WTC11 (cell line): Measurements from ENCODE around the gene SEMA3C. TPM values are rescaled to one million over a fixed set of nuclear protein-coding genes. Genes with fewer than 3 reads are reported as not detected.

Experiments used
- ATAC-seq: fragments of 200-7000 bp; cut with Tn5 transposase; 2 replicates; pipeline ENCODE4 v1.10.0; 2021; ENCODE audit warnings: mild to moderate bottlenecking, moderate library complexity
- CTCF ChIA-PET: fragments of 300-600 bp; sonication (Branson Sonifier 250); formaldehyde crosslinking; loops from one replicate; lab custom pipeline; 2021; ENCODE audit warnings: antibody characterized with exemption; lab: Charles Lee
- POLR2A ChIA-PET: fragments of 350-600 bp; sonication (Branson Sonifier 250); formaldehyde crosslinking; loops from one replicate; lab custom pipeline; 2021; ENCODE audit warnings: antibody characterized with exemption; lab: Charles Lee
- DNase-seq: peaks from one replicate; pipeline ENCODE4 v3.0.0; 2021; ENCODE audit warnings: low spot score
- H3K27ac Mint-ChIP-seq: 2 replicates; pipeline ENCODE4 v1.8.0; 2021; ENCODE audit warnings: mixed read lengths
- H3K27me3 Mint-ChIP-seq: 2 replicates; pipeline ENCODE4 v1.8.0; 2021; ENCODE audit warnings: low read depth, mild to moderate bottlenecking, moderate library complexity, mixed read lengths
- H3K36me3 Mint-ChIP-seq: 2 replicates; pipeline ENCODE4 v1.8.0; 2021; ENCODE audit warnings: mixed read lengths
- H3K4me1 Mint-ChIP-seq: 2 replicates; pipeline ENCODE4 v1.8.0; 2022; ENCODE audit warnings: mixed read lengths
- H3K4me3 Mint-ChIP-seq: 2 replicates; pipeline ENCODE4 v1.8.0; 2021; ENCODE audit warnings: mild to moderate bottlenecking, moderate library complexity, mixed read lengths
- H3K9me3 Mint-ChIP-seq: 2 replicates; pipeline ENCODE4 v1.8.0; 2021; ENCODE audit warnings: mixed read lengths
- ATF1 ChIP-seq: sonication (generic); formaldehyde crosslinking; IDR thresholded peaks from 2 replicates; pipeline ENCODE4 v1.8.1; 2023; ENCODE audit warnings: mild to moderate bottlenecking, moderate library complexity, missing genetic modification reagents
- CREB1 ChIP-seq: sonication (generic); formaldehyde crosslinking; IDR thresholded peaks from 2 replicates; pipeline ENCODE4 v1.8.0; 2023; ENCODE audit warnings: mild to moderate bottlenecking, missing genetic modification reagents
- JAZF1 ChIP-seq: fragments of 250-450 bp; sonication (Bioruptor Pico); IDR thresholded peaks from 2 replicates; pipeline ENCODE4 v1.9.0; 2021; ENCODE audit warnings: moderate library complexity, mild to moderate bottlenecking, inconsistent platforms
- JUN ChIP-seq: sonication (generic); formaldehyde crosslinking; IDR thresholded peaks from 2 replicates; pipeline ENCODE4 v1.8.0; 2023; ENCODE audit warnings: mild to moderate bottlenecking, missing genetic modification reagents
- KAT7 ChIP-seq: sonication (generic); formaldehyde crosslinking; IDR thresholded peaks from 2 replicates; pipeline ENCODE4 v1.8.1; 2023; ENCODE audit warnings: missing genetic modification reagents, mild to moderate bottlenecking, borderline replicate concordance
- NFATC4 ChIP-seq: fragments of 250-450 bp; sonication (Bioruptor Pico); IDR thresholded peaks from 2 replicates; pipeline ENCODE4 v1.9.0; 2021; ENCODE audit warnings: mild to moderate bottlenecking
- NFE2L1 ChIP-seq: sonication (generic); formaldehyde crosslinking; IDR thresholded peaks from 2 replicates; pipeline ENCODE4 v1.8.1; 2023; ENCODE audit warnings: missing genetic modification reagents
- PREB ChIP-seq: sonication (generic); formaldehyde crosslinking; IDR thresholded peaks from 2 replicates; pipeline ENCODE4 v1.8.1; 2022; ENCODE audit warnings: mild to moderate bottlenecking, missing genetic modification reagents, moderate library complexity, borderline replicate concordance
- RORB ChIP-seq: fragments of 250-450 bp; sonication (Bioruptor Pico); IDR thresholded peaks from 2 replicates; pipeline ENCODE4 v1.9.0; 2021; ENCODE audit warnings: mild to moderate bottlenecking
- SMAD3 ChIP-seq: sonication (generic); formaldehyde crosslinking; IDR thresholded peaks from 2 replicates; pipeline ENCODE4 v1.8.0; 2022; ENCODE audit warnings: missing genetic modification reagents, mild to moderate bottlenecking, borderline replicate concordance
- ZNF532 ChIP-seq: fragments of 250-450 bp; sonication (Bioruptor Pico); IDR thresholded peaks from 2 replicates; pipeline ENCODE4 v1.9.0; 2021; ENCODE audit warnings: mild to moderate bottlenecking, borderline replicate concordance
- total RNA-seq: library from RNA; stranded (reverse); gene quantifications from 3 replicates; pipeline ENCODE4 v1.2.3, GENCODE V29; 2021
- TF ChIP-seq, protein P1 (sequence below): sonication (generic); formaldehyde crosslinking; IDR thresholded peaks from 2 replicates; pipeline ENCODE4 v1.8.1; 2023; ENCODE audit warnings: mild to moderate bottlenecking, missing genetic modification reagents, moderate library complexity
- TF ChIP-seq, protein P2 (sequence below): sonication (generic); formaldehyde crosslinking; IDR thresholded peaks from 2 replicates; pipeline ENCODE4 v1.8.0; 2023; ENCODE audit warnings: mild to moderate bottlenecking, missing genetic modification reagents
- TF ChIP-seq, protein P3 (sequence below): sonication (generic); formaldehyde crosslinking; IDR thresholded peaks from 2 replicates; pipeline ENCODE4 v1.8.1; 2022; ENCODE audit warnings: low read depth, mild to moderate bottlenecking, moderate library complexity, missing genetic modification reagents, borderline replicate concordance

SEMA3C gene
- total RNA-seq, 1 experiment from 2014 or later = 2.1 TPM

DNA sequence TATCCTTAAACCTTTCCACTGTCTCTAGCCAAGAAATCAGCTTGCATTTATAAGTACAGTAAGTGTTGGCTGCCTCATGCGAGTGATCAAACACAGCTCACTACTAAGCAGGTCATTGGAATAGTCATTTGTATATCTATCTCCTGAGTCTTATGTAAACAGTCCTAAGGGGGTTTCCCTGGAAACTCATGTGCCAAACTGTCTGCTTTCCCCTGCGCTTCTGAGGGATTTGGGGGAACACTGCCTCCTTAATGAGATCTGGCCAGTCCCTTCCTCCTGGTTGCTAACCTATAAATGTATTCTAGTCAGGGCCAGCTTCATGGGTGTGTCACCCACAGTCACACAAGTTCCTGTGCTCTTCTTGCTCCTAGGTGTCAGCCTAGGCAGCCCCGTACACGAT, 147.3 kb downstream of the SEMA3C start:
- POLR2A ChIA-PET = no interaction called here
- CTCF ChIA-PET = no interaction called here
- no peak overlapping the region for H3K4me3 Mint-ChIP-seq
- no peaks in the 10 kb centered on the region for H3K9me3 Mint-ChIP-seq
- H3K27me3 Mint-ChIP-seq = peaks cover 57% of the 10 kb centered on the region
- ATAC-seq = no peak
- no peak overlapping the region for H3K27ac Mint-ChIP-seq
- H3K4me1 Mint-ChIP-seq = peaks cover 21% of the 10 kb centered on the region
- no peak for TF ChIP-seq ZNF532 (CRISPR knock-in tag)
- no peak for DNase-seq
- no peaks in the 10 kb centered on the region for H3K36me3 Mint-ChIP-seq

DNA sequence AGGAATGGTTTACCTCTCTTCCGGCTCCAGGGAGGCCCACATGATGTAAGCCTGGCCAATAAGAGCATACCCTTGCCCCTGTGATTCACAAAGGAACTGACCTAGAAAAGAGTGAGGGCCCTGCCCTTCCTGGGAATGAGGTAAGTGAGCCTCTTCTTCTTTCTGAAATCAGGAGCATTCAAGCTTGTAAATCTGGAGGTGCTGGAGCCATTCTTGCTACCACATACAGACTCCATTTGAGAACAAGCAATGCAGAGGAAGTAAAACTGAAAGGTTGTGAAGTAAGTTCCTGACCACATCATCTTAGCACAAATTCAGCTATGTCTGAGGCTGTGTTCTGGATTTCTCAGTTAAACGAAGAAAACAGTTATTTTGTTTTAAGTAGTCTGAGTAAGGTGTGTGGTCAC, 148.2 kb downstream of the SEMA3C start:
- Mint-ChIP-seq H3K27ac (no peak overlapping the region), H3K36me3 (no peaks in the 10 kb centered on the region), H3K9me3 (no peaks in the 10 kb centered on the region), H3K4me1 (peaks cover 30% of the 10 kb centered on the region), H3K4me3 (no peak overlapping the region)
- ATAC-seq = peak; percentile 80
- no peak for DNase-seq
- POLR2A ChIA-PET = no interaction called here
- TF ChIP-seq, protein P1, sequence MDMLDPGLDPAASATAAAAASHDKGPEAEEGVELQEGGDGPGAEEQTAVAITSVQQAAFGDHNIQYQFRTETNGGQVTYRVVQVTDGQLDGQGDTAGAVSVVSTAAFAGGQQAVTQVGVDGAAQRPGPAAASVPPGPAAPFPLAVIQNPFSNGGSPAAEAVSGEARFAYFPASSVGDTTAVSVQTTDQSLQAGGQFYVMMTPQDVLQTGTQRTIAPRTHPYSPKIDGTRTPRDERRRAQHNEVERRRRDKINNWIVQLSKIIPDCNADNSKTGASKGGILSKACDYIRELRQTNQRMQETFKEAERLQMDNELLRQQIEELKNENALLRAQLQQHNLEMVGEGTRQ (CRISPR knock-in tag) = peak; percentile 49
- no peak for TF ChIP-seq RORB (CRISPR knock-in tag)
- TF ChIP-seq, all 79 proteins: peak for 1
- CTCF ChIA-PET = interaction anchor here (1.2 kb wide), 1 partner anchor 8 kb away, joined by 3 read pairs; no protein-coding TSS in a partner anchor
- peaks cover 65% of the 10 kb centered on the region for H3K27me3 Mint-ChIP-seq

DNA sequence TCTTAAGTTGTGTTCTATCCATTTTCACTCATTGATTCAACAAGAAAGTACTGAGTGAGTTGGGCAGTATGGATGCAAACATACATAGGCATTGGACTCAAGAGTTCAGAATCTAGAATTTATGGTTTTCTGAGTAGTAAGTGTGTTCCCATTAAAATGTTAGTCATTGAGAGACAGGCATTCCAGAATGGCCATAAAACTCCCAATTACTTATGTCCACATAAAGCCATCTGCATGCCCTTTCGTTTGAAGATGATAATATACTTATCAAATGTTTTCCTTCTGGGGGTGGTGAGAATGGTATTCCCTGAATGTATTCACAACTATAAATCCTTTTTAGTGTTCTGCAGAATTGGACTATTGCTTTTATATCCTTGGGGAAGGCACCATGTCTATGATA, 148.8 kb downstream of the SEMA3C start:
- TF ChIP-seq CREB1 (CRISPR knock-in tag) (no peak), ATF1 (CRISPR knock-in tag) (no peak), JUN (CRISPR knock-in tag) (no peak), PREB (CRISPR knock-in tag) (no peak), NFATC4 (CRISPR knock-in tag) (no peak), RORB (CRISPR knock-in tag) (no peak), SMAD3 (CRISPR knock-in tag) (no peak), NFE2L1 (CRISPR knock-in tag) (no peak), KAT7 (CRISPR knock-in tag) (no peak), JAZF1 (CRISPR knock-in tag) (no peak)
- TF ChIP-seq, protein P2, sequence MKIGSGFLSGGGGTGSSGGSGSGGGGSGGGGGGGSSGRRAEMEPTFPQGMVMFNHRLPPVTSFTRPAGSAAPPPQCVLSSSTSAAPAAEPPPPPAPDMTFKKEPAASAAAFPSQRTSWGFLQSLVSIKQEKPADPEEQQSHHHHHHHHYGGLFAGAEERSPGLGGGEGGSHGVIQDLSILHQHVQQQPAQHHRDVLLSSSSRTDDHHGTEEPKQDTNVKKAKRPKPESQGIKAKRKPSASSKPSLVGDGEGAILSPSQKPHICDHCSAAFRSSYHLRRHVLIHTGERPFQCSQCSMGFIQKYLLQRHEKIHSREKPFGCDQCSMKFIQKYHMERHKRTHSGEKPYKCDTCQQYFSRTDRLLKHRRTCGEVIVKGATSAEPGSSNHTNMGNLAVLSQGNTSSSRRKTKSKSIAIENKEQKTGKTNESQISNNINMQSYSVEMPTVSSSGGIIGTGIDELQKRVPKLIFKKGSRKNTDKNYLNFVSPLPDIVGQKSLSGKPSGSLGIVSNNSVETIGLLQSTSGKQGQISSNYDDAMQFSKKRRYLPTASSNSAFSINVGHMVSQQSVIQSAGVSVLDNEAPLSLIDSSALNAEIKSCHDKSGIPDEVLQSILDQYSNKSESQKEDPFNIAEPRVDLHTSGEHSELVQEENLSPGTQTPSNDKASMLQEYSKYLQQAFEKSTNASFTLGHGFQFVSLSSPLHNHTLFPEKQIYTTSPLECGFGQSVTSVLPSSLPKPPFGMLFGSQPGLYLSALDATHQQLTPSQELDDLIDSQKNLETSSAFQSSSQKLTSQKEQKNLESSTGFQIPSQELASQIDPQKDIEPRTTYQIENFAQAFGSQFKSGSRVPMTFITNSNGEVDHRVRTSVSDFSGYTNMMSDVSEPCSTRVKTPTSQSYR = no peak
- TF ChIP-seq, protein P3, sequence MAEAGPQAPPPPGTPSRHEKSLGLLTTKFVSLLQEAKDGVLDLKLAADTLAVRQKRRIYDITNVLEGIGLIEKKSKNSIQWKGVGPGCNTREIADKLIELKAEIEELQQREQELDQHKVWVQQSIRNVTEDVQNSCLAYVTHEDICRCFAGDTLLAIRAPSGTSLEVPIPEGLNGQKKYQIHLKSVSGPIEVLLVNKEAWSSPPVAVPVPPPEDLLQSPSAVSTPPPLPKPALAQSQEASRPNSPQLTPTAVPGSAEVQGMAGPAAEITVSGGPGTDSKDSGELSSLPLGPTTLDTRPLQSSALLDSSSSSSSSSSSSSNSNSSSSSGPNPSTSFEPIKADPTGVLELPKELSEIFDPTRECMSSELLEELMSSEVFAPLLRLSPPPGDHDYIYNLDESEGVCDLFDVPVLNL = no peak
- TF ChIP-seq, all 79 proteins: peak for 0
- Mint-ChIP-seq H3K27ac (no peak overlapping the region), H3K36me3 (no peaks in the 10 kb centered on the region), H3K4me3 (no peak overlapping the region), H3K4me1 (peaks cover 33% of the 10 kb centered on the region), H3K27me3 (peaks cover 71% of the 10 kb centered on the region), H3K9me3 (no peaks in the 10 kb centered on the region)
- ATAC-seq = no peak
- DNase-seq = no peak
- ChIA-PET POLR2A (no interaction called here), CTCF (interaction anchor here (1.2 kb wide), 1 partner anchor 9 kb away, joined by 3 read pairs; no protein-coding TSS in a partner anchor)
